ENCODE data around the gene ZBTB42. TPM values are rescaled to one million over a fixed set of nuclear protein-coding genes. Genes with fewer than 3 reads are reported as not detected.

Gene ZBTB42
- total RNA-seq, 2 donors from 2014 or later: 28.4 to 40.9 TPM

- no peaks in the 10 kb centered on the region for H3K36me3 ChIP-seq
- peaks cover 5% of the 10 kb centered on the region for H3K4me1 ChIP-seq (replicated peaks)
- intact Hi-C loops (cut with DNase I): no loop called here
- no peaks in the 10 kb centered on the region for H3K27me3 ChIP-seq (replicated peaks; ENCODE audit: insufficient read depth)
- H3K27ac ChIP-seq: no peak overlapping the region
- no peaks in the 10 kb centered on the region for H3K9me3 ChIP-seq
- WGBS: 96% methylated on average over 8 of the region's 8 CpGs
- no peak for DNase-seq (ENCODE audit: low spot score)
- no peak overlapping the region for H3K4me3 ChIP-seq
- TF ChIP-seq POLR2A (IDR thresholded peaks at IDR 0.05) (no peak), POLR2AphosphoS5 (IDR thresholded peaks at IDR 0.05) (no peak), CTCF (IDR thresholded peaks at IDR 0.05) (no peak)
Measured at GRCh38 chr14:104817930-104818713, 17.2 kb downstream of the ZBTB42 start.

GRCh38 chr14:104818714-104819161, 17.8 kb downstream of the ZBTB42 start:
- TF ChIP-seq POLR2AphosphoS5 (IDR thresholded peaks at IDR 0.05): no peak
- no peak for TF ChIP-seq POLR2A (IDR thresholded peaks at IDR 0.05)
- no peak for TF ChIP-seq CTCF (IDR thresholded peaks at IDR 0.05)
- Histone ChIP-seq H3K36me3 (no peaks in the 10 kb centered on the region), H3K9me3 (no peaks in the 10 kb centered on the region), H3K27ac (no peak overlapping the region), H3K4me3 (no peak overlapping the region), H3K27me3 (replicated peaks; ENCODE audit: insufficient read depth) (no peaks in the 10 kb centered on the region), H3K4me1 (replicated peaks) (peaks cover 5% of the 10 kb centered on the region)
- DNase-seq (ENCODE audit: low spot score): no peak
- intact Hi-C loops (cut with DNase I): no loop called here
- WGBS: 87% methylated on average over 9 of the region's 9 CpGs

GRCh38 chr14:104819361-104819781, 18.5 kb downstream of the ZBTB42 start:
- no peaks in the 10 kb centered on the region for H3K27me3 ChIP-seq (replicated peaks; ENCODE audit: insufficient read depth)
- no peaks in the 10 kb centered on the region for H3K9me3 ChIP-seq
- H3K36me3 ChIP-seq: no peaks in the 10 kb centered on the region
- WGBS: 81% methylated on average over 12 of the region's 12 CpGs
- TF ChIP-seq CTCF (IDR thresholded peaks at IDR 0.05): no peak
- TF ChIP-seq POLR2AphosphoS5 (IDR thresholded peaks at IDR 0.05): no peak
- no peak for TF ChIP-seq POLR2A (IDR thresholded peaks at IDR 0.05)
- no peak overlapping the region for H3K27ac ChIP-seq
- no peak for DNase-seq (ENCODE audit: low spot score)
- H3K4me3 ChIP-seq: no peak overlapping the region
- intact Hi-C loops (cut with DNase I): no loop called here
- H3K4me1 ChIP-seq (replicated peaks): peaks cover 5% of the 10 kb centered on the region

- WGBS: 17% methylated on average over 22 of the region's 22 CpGs
- DNase-seq (ENCODE audit: low spot score): peak; percentile 62
- TF ChIP-seq POLR2A (IDR thresholded peaks at IDR 0.05) (no peak), CTCF (IDR thresholded peaks at IDR 0.05) (peak; percentile 23 to 75 (median 57)), POLR2AphosphoS5 (IDR thresholded peaks at IDR 0.05) (peak; percentile 22)
- Histone ChIP-seq H3K9me3 (no peaks in the 10 kb centered on the region), H3K4me1 (replicated peaks) (peaks cover 5% of the 10 kb centered on the region), H3K27ac (peak overlapping the region in 1 of 2 donors; percentile 18), H3K4me3 (no peak overlapping the region), H3K36me3 (no peaks in the 10 kb centered on the region), H3K27me3 (replicated peaks; ENCODE audit: insufficient read depth) (no peaks in the 10 kb centered on the region)
- intact Hi-C loops (cut with DNase I): no loop called here
Measured at GRCh38 chr14:104820669-104821228, 19.8 kb downstream of the ZBTB42 start.

Measured in prostate gland (tissue), 2 donors.